ENCODE data around the gene USP5. TPM values are rescaled to one million over a fixed set of nuclear protein-coding genes. Genes with fewer than 3 reads are reported as not detected.

USP5 gene
- total RNA-seq, 1 donor from 2014 or later: 146 TPM

DNA sequence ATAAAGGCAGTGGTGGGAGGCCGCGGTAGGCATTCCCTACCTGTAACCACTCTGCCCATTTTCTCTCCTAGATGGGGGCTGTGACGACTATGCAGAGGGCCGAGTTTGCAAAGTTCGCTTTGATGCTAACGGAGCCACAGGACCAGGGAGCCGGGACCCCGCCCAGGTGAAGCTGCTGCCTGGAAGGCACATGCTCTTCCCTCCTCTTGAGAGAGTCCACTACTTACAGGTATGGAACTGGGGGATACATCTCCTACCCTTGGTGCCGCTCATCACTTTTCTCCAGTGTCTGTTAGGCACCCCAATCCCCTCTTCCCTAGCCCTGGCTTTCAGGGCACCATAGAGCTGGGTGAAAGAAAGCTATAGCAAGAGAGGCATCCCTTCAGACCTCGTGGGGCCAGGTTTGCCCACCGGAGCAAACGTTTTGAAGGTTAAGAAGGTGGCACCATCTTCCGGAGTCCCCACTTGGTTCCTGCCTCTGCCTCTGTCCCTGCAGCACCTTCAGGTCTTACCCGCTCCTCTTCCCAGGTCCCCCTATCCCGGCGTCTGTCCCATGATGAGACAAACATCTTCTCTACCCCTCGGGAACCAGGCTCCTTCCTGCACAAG lies 25.7 kb upstream of the USP5 start:
- no peaks in the 10 kb centered on the region for H3K27me3 Mint-ChIP-seq (ENCODE audit: low read depth, unreplicated experiment)
- Histone ChIP-seq H3K36me3 (ENCODE audit: insufficient read depth, low read length) (peaks cover 2% of the 10 kb centered on the region), H3K79me2 (ENCODE audit: insufficient read depth, low read length) (peaks cover 29% of the 10 kb centered on the region), H3K4me2 (ENCODE audit: low read length) (no peak overlapping the region), H3K4me3 (ENCODE audit: insufficient read depth, low read depth, low read length) (no peak overlapping the region), H3K27me3 (ENCODE audit: insufficient read depth, low read length) (no peaks in the 10 kb centered on the region), H3K4me1 (ENCODE audit: insufficient read depth, low read length) (peaks cover 25% of the 10 kb centered on the region), H4K20me1 (ENCODE audit: insufficient read depth, low read length) (peaks cover 6% of the 10 kb centered on the region), H3K9ac (ENCODE audit: low read length) (no peak overlapping the region), H2AFZ (ENCODE audit: low read depth, low read length) (no peak overlapping the region), H3K9me3 (ENCODE audit: insufficient read depth, low read depth, low read length) (no peaks in the 10 kb centered on the region), H3K27ac (ENCODE audit: low read depth, low read length) (no peak overlapping the region)
- H3K4me1 Mint-ChIP-seq (ENCODE audit: low read depth, unreplicated experiment): peaks cover 22% of the 10 kb centered on the region
- no peak for DNase-seq (ENCODE audit: low read depth)
- no peaks in the 10 kb centered on the region for H3K9me3 Mint-ChIP-seq (ENCODE audit: unreplicated experiment)
- no peak for FAIRE-seq
- H3K4me3 Mint-ChIP-seq (ENCODE audit: unreplicated experiment): peak overlapping the region; percentile 57
- TF ChIP-seq, protein P1, sequence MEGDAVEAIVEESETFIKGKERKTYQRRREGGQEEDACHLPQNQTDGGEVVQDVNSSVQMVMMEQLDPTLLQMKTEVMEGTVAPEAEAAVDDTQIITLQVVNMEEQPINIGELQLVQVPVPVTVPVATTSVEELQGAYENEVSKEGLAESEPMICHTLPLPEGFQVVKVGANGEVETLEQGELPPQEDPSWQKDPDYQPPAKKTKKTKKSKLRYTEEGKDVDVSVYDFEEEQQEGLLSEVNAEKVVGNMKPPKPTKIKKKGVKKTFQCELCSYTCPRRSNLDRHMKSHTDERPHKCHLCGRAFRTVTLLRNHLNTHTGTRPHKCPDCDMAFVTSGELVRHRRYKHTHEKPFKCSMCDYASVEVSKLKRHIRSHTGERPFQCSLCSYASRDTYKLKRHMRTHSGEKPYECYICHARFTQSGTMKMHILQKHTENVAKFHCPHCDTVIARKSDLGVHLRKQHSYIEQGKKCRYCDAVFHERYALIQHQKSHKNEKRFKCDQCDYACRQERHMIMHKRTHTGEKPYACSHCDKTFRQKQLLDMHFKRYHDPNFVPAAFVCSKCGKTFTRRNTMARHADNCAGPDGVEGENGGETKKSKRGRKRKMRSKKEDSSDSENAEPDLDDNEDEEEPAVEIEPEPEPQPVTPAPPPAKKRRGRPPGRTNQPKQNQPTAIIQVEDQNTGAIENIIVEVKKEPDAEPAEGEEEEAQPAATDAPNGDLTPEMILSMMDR (IDR thresholded peaks at IDR 0.05; ENCODE audit: insufficient read depth, low read depth, low read length): no peak
- TF ChIP-seq EZH2 (IDR thresholded peaks at IDR 0.05; ENCODE audit: insufficient read depth, low read length): no peak
- no peak overlapping the region for H3K27ac Mint-ChIP-seq (ENCODE audit: unreplicated experiment)
- H3K36me3 Mint-ChIP-seq (ENCODE audit: low read depth, unreplicated experiment): peaks cover 6% of the 10 kb centered on the region

DNA sequence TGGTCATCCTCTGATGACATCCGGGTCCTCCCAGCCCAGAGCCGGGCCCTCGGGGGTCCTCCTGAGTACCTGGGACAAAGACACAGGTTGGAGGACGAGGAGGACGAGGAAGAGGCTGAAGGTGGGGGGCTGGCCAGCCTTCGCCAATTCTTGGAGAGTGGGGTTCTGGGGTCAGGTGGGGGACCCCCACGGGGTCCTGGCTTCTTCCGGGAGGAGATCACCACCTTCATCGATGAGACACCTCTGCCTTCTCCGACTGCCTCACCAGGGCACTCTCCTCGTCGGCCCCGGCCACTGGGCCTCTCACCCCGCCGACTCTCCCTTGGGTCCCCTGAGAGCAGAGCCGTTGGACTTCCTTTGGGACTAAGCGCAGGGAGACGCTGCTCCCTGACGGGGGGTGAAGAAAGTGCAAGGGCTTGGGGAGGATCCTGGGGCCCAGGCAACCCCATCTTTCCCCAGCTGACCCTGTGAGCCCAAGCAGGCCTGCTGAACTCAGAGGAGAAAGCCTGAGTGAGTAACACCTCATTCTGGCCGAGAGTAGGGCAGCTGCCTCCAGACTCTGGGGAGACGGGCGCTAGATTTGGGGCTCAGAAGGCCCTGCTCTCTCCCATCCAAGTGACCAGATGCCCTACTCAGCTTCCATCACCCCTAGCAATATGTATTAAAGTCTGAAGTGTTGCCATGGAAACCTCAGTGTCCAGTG lies 25.1 kb upstream of the USP5 start:
- Histone ChIP-seq H3K9ac (ENCODE audit: low read length) (peak overlapping the region; percentile 9), H3K36me3 (ENCODE audit: insufficient read depth, low read length) (peaks cover 2% of the 10 kb centered on the region), H3K79me2 (ENCODE audit: insufficient read depth, low read length) (peaks cover 29% of the 10 kb centered on the region), H3K27me3 (ENCODE audit: insufficient read depth, low read length) (no peaks in the 10 kb centered on the region), H3K4me1 (ENCODE audit: insufficient read depth, low read length) (peaks cover 22% of the 10 kb centered on the region), H3K9me3 (ENCODE audit: insufficient read depth, low read depth, low read length) (no peaks in the 10 kb centered on the region), H4K20me1 (ENCODE audit: insufficient read depth, low read length) (peaks cover 6% of the 10 kb centered on the region), H2AFZ (ENCODE audit: low read depth, low read length) (no peak overlapping the region), H3K27ac (ENCODE audit: low read depth, low read length) (no peak overlapping the region), H3K4me3 (ENCODE audit: insufficient read depth, low read depth, low read length) (no peak overlapping the region), H3K4me2 (ENCODE audit: low read length) (peak overlapping the region; percentile 77)
- H3K4me1 Mint-ChIP-seq (ENCODE audit: low read depth, unreplicated experiment): peaks cover 20% of the 10 kb centered on the region
- no peak for FAIRE-seq
- H3K36me3 Mint-ChIP-seq (ENCODE audit: low read depth, unreplicated experiment): peaks cover 6% of the 10 kb centered on the region
- H3K27ac Mint-ChIP-seq (ENCODE audit: unreplicated experiment): peak overlapping the region; percentile 64
- H3K4me3 Mint-ChIP-seq (ENCODE audit: unreplicated experiment): peak overlapping the region; percentile 80
- TF ChIP-seq, protein P1 (IDR thresholded peaks at IDR 0.05; ENCODE audit: insufficient read depth, low read depth, low read length): no peak
- TF ChIP-seq EZH2 (IDR thresholded peaks at IDR 0.05; ENCODE audit: insufficient read depth, low read length): no peak
- no peaks in the 10 kb centered on the region for H3K27me3 Mint-ChIP-seq (ENCODE audit: low read depth, unreplicated experiment)
- DNase-seq (ENCODE audit: low read depth): no peak
- no peaks in the 10 kb centered on the region for H3K9me3 Mint-ChIP-seq (ENCODE audit: unreplicated experiment)

All from astrocyte (in vitro differentiated cells and primary cell).